Muscle of leg (tissue), 11 donors: ENCODE measurements around the gene STAM2. TPM values are rescaled to one million over a fixed set of nuclear protein-coding genes. Genes with fewer than 3 reads are reported as not detected.
"Not testable (repeated sequence)": the region's sequence is repeated elsewhere in the genome, so short reads cannot be mapped to it uniquely, and the experiment has no call there.

ENCODE experiments used
- DNase-seq: peaks from one replicate; pipeline ENCODE4 v3.0.0; 2013
- H3K27ac ChIP-seq: one replicate; pipeline ENCODE4 v1.5.1; 2013; ENCODE audit warnings: mild to moderate bottlenecking, low read length, control low read depth
- H3K27me3 ChIP-seq: one replicate; pipeline ENCODE4 v1.6.1; 2013; ENCODE audit warnings: low read length; ENCODE audit not compliant: control insufficient read depth, insufficient read depth
- H3K36me3 ChIP-seq: one replicate; pipeline ENCODE4 v1.6.1; 2013; ENCODE audit warnings: low read length; ENCODE audit not compliant: control insufficient read depth, insufficient read depth
- H3K4me1 ChIP-seq: one replicate; pipeline ENCODE4 v1.6.1; 2013; ENCODE audit warnings: low read length; ENCODE audit not compliant: control insufficient read depth, insufficient read depth
- H3K4me3 ChIP-seq: one replicate; pipeline ENCODE4 v1.5.1; 2013; ENCODE audit warnings: low read length, control low read depth
- H3K9me3 ChIP-seq: replicated peaks from 2 replicates; pipeline ENCODE4 v1.6.1; 2013; ENCODE audit warnings: low read depth, low read length; ENCODE audit not compliant: control insufficient read depth
- WGBS: methylation state at CpG from one replicate; pipeline ENCODE4 v1.1.5; 2013; ENCODE audit warnings: missing lambda C conversion rate; ENCODE audit not compliant: insufficient coverage; 5-methylcytosine and 5-hydroxymethylcytosine counted together
- polyA plus RNA-seq, 8 donors: library from polyadenylated mRNA; unstranded; fragments of 120-200 nt; gene quantifications; one replicate each; pipeline versions ENCODE4 v1.2.1 to v1.2.3, GENCODE V29; 2013; ENCODE audit warnings: inconsistent platforms in 1 of 8, low replicate concordance in 1 of 8; ENCODE audit not compliant: insufficient read length in 8 of 8, insufficient read depth in 1 of 8
- total RNA-seq: library from RNA; stranded (reverse); fragments of 120-200 nt; gene quantifications from one replicate; pipeline ENCODE4 v1.2.4, GENCODE V29; 2013

Gene STAM2
- total and polyA plus RNA-seq, 9 donors = 15.3 to 29.5 (median 19.5) TPM

GRCh38 chr2:152097290-152097800 is 78.2 kb downstream of the STAM2 start:
- DNase-seq = peak; percentile 83
- Histone ChIP-seq H3K4me3 (peak overlapping the region; percentile 69), H3K4me1 (peaks cover 18% of the 10 kb centered on the region), H3K36me3 (no peaks in the 10 kb centered on the region), H3K27ac (peak overlapping the region; percentile 80), H3K9me3 (no peaks in the 10 kb centered on the region), H3K27me3 (peaks cover 29% of the 10 kb centered on the region)
- 7% methylated on average over 12 of the region's 13 CpGs for WGBS

- Histone ChIP-seq H3K4me3 (no peak overlapping the region), H3K4me1 (peaks cover 18% of the 10 kb centered on the region), H3K36me3 (no peaks in the 10 kb centered on the region), H3K27ac (no peak overlapping the region), H3K27me3 (peaks cover 23% of the 10 kb centered on the region), H3K9me3 (no peaks in the 10 kb centered on the region)
- DNase-seq = no peak
- WGBS = no CpG with 5 or more reads among the region's 1 CpG
Observed at GRCh38 chr2:152095146-152095545, 80.4 kb downstream of the STAM2 start.

- H3K4me1 ChIP-seq = peaks cover 12% of the 10 kb centered on the region
- peaks cover 14% of the 10 kb centered on the region for H3K27me3 ChIP-seq
- H3K36me3 ChIP-seq = no peaks in the 10 kb centered on the region
- H3K9me3 ChIP-seq = no peaks in the 10 kb centered on the region
- no peak for DNase-seq
- no peak overlapping the region for H3K27ac ChIP-seq
- 70% methylated on average over 2 of the region's 2 CpGs for WGBS
- H3K4me3 ChIP-seq = no peak overlapping the region
Observed at GRCh38 chr2:152094014-152094413, 81.5 kb downstream of the STAM2 start.

GRCh38 chr2:152093464-152093863 is 82.1 kb downstream of the STAM2 start:
- H3K9me3 ChIP-seq = no peaks in the 10 kb centered on the region
- no CpG with 5 or more reads among the region's 2 CpGs for WGBS

GRCh38 chr2:152092095-152092494 is 83.5 kb downstream of the STAM2 start:
- H3K4me3 ChIP-seq = no peak overlapping the region
- H3K4me1 ChIP-seq = peaks cover 4% of the 10 kb centered on the region
- no CpG with 5 or more reads among the region's 2 CpGs for WGBS
- DNase-seq = no peak
- H3K9me3 ChIP-seq = no peaks in the 10 kb centered on the region
- no peak overlapping the region for H3K27ac ChIP-seq
- peaks cover 2% of the 10 kb centered on the region for H3K27me3 ChIP-seq
- no peaks in the 10 kb centered on the region for H3K36me3 ChIP-seq

More at GRCh38 chr2:152093464-152093863, 82.1 kb downstream of the STAM2 start:
- Histone ChIP-seq H3K4me3 (no peak overlapping the region), H3K27me3 (peaks cover 9% of the 10 kb centered on the region), H3K36me3 (no peaks in the 10 kb centered on the region), H3K27ac (no peak overlapping the region), H3K4me1 (peaks cover 11% of the 10 kb centered on the region)
- DNase-seq = peak; percentile 70

- not testable (repeated sequence) for DNase-seq, H3K27ac ChIP-seq, H3K27me3 ChIP-seq, H3K4me1 ChIP-seq, H3K9me3 ChIP-seq, H3K36me3 ChIP-seq, H3K4me3 ChIP-seq
- WGBS = 80% methylated on average over 2 of the region's 4 CpGs
Observed at GRCh38 chr2:152090726-152091125, 84.8 kb downstream of the STAM2 start.

- 60% methylated on average over 1 of the region's 2 CpGs for WGBS
Observed at GRCh38 chr2:152089238-152089637, 86.3 kb downstream of the STAM2 start.

GRCh38 chr2:152088006-152088405 is 87.6 kb downstream of the STAM2 start:
- Histone ChIP-seq H3K4me3 (no peak overlapping the region), H3K9me3 (no peaks in the 10 kb centered on the region), H3K36me3 (no peaks in the 10 kb centered on the region), H3K27me3 (no peaks in the 10 kb centered on the region), H3K4me1 (no peaks in the 10 kb centered on the region), H3K27ac (no peak overlapping the region)
- DNase-seq = no peak
- WGBS = no CpG with 5 or more reads among the region's 3 CpGs

More at GRCh38 chr2:152089238-152089637, 86.3 kb downstream of the STAM2 start:
- H3K4me3 ChIP-seq = no peak overlapping the region
- no peaks in the 10 kb centered on the region for H3K36me3 ChIP-seq
- peak; percentile 57 for DNase-seq
- H3K4me1 ChIP-seq = peaks cover 4% of the 10 kb centered on the region
- H3K27ac ChIP-seq = no peak overlapping the region
- no peaks in the 10 kb centered on the region for H3K27me3 ChIP-seq
- H3K9me3 ChIP-seq = no peaks in the 10 kb centered on the region

GRCh38 chr2:152086231-152086630 is 89.3 kb downstream of the STAM2 start:
- Histone ChIP-seq H3K4me3 (no peak overlapping the region), H3K9me3 (no peaks in the 10 kb centered on the region), H3K27me3 (no peaks in the 10 kb centered on the region), H3K36me3 (no peaks in the 10 kb centered on the region), H3K27ac (no peak overlapping the region), H3K4me1 (no peaks in the 10 kb centered on the region)
- WGBS = no CpG with 5 or more reads among the region's 2 CpGs
- no peak for DNase-seq

- no peaks in the 10 kb centered on the region for H3K4me1 ChIP-seq
- H3K27me3 ChIP-seq = no peaks in the 10 kb centered on the region
- WGBS = 85% methylated on average over 6 of the region's 6 CpGs
- no peak overlapping the region for H3K4me3 ChIP-seq
- H3K27ac ChIP-seq = no peak overlapping the region
- H3K9me3 ChIP-seq = no peaks in the 10 kb centered on the region
- DNase-seq = no peak
- no peaks in the 10 kb centered on the region for H3K36me3 ChIP-seq
Observed at GRCh38 chr2:152084076-152084475, 91.5 kb downstream of the STAM2 start.
